PC-3 (cell line): ENCODE measurements around the gene SON. TPM values are rescaled to one million over a fixed set of nuclear protein-coding genes. Genes with fewer than 3 reads are reported as not detected.

Experiments
- ATAC-seq: fragments of 200-7000 bp; cut with Tn5 transposase; 2 replicates; pipeline ENCODE4 v1.9.1; 2020; ENCODE audit warnings: mild to moderate bottlenecking, moderate library complexity
- BruUV-seq: library from RNA; stranded (reverse); fragments of 400-500 nt; replicated peaks from 2 replicates; lab custom pipeline; 2021; lab: Mats Ljungman, UMichigan
- CTCF ChIA-PET: fragments of 300-600 bp; sonication (Branson Sonifier 250); formaldehyde crosslinking; loops from one replicate; lab custom pipeline; 2022; ENCODE audit warnings: antibody characterized with exemption; lab: Charles Lee
- POLR2A ChIA-PET: fragments of 300-600 bp; sonication (Branson Sonifier 250); formaldehyde crosslinking; loops from one replicate; lab custom pipeline; 2022; ENCODE audit warnings: antibody characterized with exemption; ENCODE audit not compliant: unreplicated experiment; lab: Charles Lee
- DNase-seq: peaks from one replicate; pipeline ENCODE4 v3.0.0-alpha.2; 2015
- H2AFZ ChIP-seq: fragments of 300-600 bp; sonication (generic); 2 replicates; pipeline ENCODE4 v1.6.0; 2016; ENCODE audit warnings: antibody characterized with exemption, low read length
- H3F3A ChIP-seq: fragments of 300-600 bp; sonication (generic); one replicate; pipeline ENCODE4 v1.6.0; 2017; ENCODE audit warnings: antibody characterized with exemption, low read length, control low read depth, mild to moderate bottlenecking; ENCODE audit not compliant: unreplicated experiment
- H3K27ac ChIP-seq: fragments of 300-600 bp; sonication (generic); 2 replicates; pipeline ENCODE4 v1.5.1; 2016; ENCODE audit warnings: mild to moderate bottlenecking, low read length
- H3K27me3 ChIP-seq: fragments of 300-600 bp; sonication (generic); 2 replicates; pipeline ENCODE4 v1.6.1; 2016; ENCODE audit warnings: low read length, mixed read lengths
- H3K36me3 ChIP-seq: fragments of 300-600 bp; sonication (generic); 2 replicates; pipeline ENCODE4 v1.6.1; 2016; ENCODE audit warnings: low read depth, mixed run types, low read length, mixed read lengths
- H3K4me1 ChIP-seq: fragments of 300-600 bp; sonication (generic); 2 replicates; pipeline ENCODE4 v1.5.1; 2016; ENCODE audit warnings: low read length; ENCODE audit not compliant: insufficient read depth
- H3K4me2 ChIP-seq: fragments of 300-600 bp; sonication (generic); 2 replicates; pipeline ENCODE4 v1.6.0; 2016; ENCODE audit warnings: low read length
- H3K4me3 ChIP-seq: fragments of 300-600 bp; sonication (generic); 2 replicates; pipeline ENCODE4 v1.5.1; 2016; ENCODE audit warnings: mild to moderate bottlenecking, low read length, mixed read lengths
- H3K79me2 ChIP-seq: fragments of 300-600 bp; sonication (generic); 2 replicates; pipeline ENCODE4 v1.6.1; 2017; ENCODE audit warnings: low read length, mixed read lengths
- H3K9ac ChIP-seq: fragments of 300-600 bp; sonication (generic); 2 replicates; pipeline ENCODE4 v1.6.0; 2016; ENCODE audit warnings: mild to moderate bottlenecking, low read length
- H3K9me2 ChIP-seq: fragments of 300-600 bp; sonication (generic); replicated peaks from 2 replicates; pipeline ENCODE4 v1.6.1; 2016; ENCODE audit warnings: mixed run types, low read length, mixed read lengths
- H3K9me3 ChIP-seq: fragments of 300-600 bp; sonication (generic); 2 replicates; pipeline ENCODE4 v1.6.1; 2016; ENCODE audit warnings: low read length, mixed read lengths
- H4K20me1 ChIP-seq: fragments of 300-600 bp; sonication (generic); 2 replicates; pipeline ENCODE4 v1.6.1; 2016; ENCODE audit warnings: low read length, mixed read lengths
- EZH2 ChIP-seq: fragments of 300-600 bp; sonication (generic); IDR thresholded peaks from one replicate; pipeline ENCODE4 v1.6.1; 2017; ENCODE audit warnings: antibody characterized with exemption, mild to moderate bottlenecking, low read length; ENCODE audit not compliant: unreplicated experiment
- EZH2phosphoT487 ChIP-seq: fragments of 300-600 bp; sonication (generic); IDR thresholded peaks from 2 replicates; pipeline ENCODE4 v1.6.1; 2018; ENCODE audit warnings: mild to moderate bottlenecking, antibody characterized with exemption, low read length, borderline replicate concordance
- intact Hi-C: fragments of 100-400 bp; cut with micrococcal nuclease; formaldehyde crosslinking; loops from 2 replicates; pipeline ENCODE4 v1.9.0; 2023
- total RNA-seq: library from RNA; depleted of rRNA; stranded (reverse); fragments of >200 nt; gene quantifications from 2 replicates; pipeline ENCODE4 v1.2.3, GENCODE V29; 2014
- TF ChIP-seq, protein P1 (sequence below): fragments of 300-600 bp; sonication (generic); conservative IDR thresholded peaks from 2 replicates; pipeline ENCODE4 v1.5.1; 2017; ENCODE audit warnings: antibody characterized with exemption, low read depth, mild to moderate bottlenecking, low read length

SON gene
- total RNA-seq, 1 experiment from 2014 or later = 373 TPM

DNA sequence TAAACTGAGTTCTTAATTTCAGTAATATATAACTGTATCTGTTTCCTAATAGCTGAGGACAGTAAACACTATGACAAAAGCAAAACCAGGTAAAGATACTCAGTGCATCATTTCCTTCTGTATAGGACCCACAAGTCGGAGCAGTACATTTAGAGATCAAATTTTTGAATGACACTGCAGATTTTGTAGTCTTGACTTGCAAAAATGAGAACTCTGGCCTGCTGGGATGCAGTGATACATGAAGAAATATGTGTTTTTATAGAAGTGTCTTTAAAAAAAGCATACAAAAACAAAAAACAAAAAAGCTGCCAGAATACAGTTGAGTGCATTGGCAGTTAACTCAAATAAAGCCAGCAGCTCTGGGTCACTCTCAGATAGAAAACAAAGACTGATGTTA is 19.9 kb upstream of the SON start:
- no peak overlapping the region for H3K4me2 ChIP-seq
- H2AFZ ChIP-seq = no peak overlapping the region
- ChIA-PET CTCF (no interaction called here), POLR2A (no interaction called here)
- no TSS peak for BruUV-seq
- no peaks in the 10 kb centered on the region for H4K20me1 ChIP-seq
- TF ChIP-seq, protein P1, sequence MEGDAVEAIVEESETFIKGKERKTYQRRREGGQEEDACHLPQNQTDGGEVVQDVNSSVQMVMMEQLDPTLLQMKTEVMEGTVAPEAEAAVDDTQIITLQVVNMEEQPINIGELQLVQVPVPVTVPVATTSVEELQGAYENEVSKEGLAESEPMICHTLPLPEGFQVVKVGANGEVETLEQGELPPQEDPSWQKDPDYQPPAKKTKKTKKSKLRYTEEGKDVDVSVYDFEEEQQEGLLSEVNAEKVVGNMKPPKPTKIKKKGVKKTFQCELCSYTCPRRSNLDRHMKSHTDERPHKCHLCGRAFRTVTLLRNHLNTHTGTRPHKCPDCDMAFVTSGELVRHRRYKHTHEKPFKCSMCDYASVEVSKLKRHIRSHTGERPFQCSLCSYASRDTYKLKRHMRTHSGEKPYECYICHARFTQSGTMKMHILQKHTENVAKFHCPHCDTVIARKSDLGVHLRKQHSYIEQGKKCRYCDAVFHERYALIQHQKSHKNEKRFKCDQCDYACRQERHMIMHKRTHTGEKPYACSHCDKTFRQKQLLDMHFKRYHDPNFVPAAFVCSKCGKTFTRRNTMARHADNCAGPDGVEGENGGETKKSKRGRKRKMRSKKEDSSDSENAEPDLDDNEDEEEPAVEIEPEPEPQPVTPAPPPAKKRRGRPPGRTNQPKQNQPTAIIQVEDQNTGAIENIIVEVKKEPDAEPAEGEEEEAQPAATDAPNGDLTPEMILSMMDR = no peak
- TF ChIP-seq EZH2phosphoT487 = no peak
- TF ChIP-seq EZH2 = no peak
- no peak for ATAC-seq
- H3K9ac ChIP-seq = no peak overlapping the region
- H3K27me3 ChIP-seq = no peaks in the 10 kb centered on the region
- no peaks in the 10 kb centered on the region for H3K9me3 ChIP-seq
- intact Hi-C loops = no loop called here
- no peak overlapping the region for H3K27ac ChIP-seq
- no peaks in the 10 kb centered on the region for H3F3A ChIP-seq
- no peaks in the 10 kb centered on the region for H3K4me1 ChIP-seq
- no peaks in the 10 kb centered on the region for H3K9me2 ChIP-seq
- H3K79me2 ChIP-seq = no peaks in the 10 kb centered on the region
- H3K4me3 ChIP-seq = no peak overlapping the region
- peaks cover 55% of the 10 kb centered on the region for H3K36me3 ChIP-seq
- DNase-seq = no peak

DNA sequence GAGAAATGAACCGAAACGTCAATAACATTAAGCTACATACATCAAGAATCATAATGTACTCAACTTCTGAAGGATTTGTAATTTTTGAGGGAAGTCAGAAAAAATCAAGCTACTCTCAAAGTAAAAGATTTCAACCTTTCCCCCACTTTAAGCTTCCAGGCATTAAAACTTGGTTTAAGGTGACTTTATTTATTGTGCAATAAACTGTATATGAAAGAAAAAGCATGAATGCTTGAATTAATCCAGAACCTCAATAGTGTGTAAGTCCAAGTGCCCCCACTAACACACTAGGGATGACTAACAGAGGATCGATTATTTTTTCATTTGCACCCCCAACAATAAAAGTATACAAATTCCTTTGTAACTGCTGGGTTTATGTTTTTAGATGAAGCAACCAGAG is 11.8 kb upstream of the SON start:
- peaks cover 80% of the 10 kb centered on the region for H3K36me3 ChIP-seq
- ChIA-PET CTCF (no interaction called here), POLR2A (no interaction called here)
- DNase-seq = no peak
- no peaks in the 10 kb centered on the region for H3K9me3 ChIP-seq
- no peak overlapping the region for H3K27ac ChIP-seq
- no peaks in the 10 kb centered on the region for H3F3A ChIP-seq
- H4K20me1 ChIP-seq = no peaks in the 10 kb centered on the region
- no peak overlapping the region for H2AFZ ChIP-seq
- H3K27me3 ChIP-seq = no peaks in the 10 kb centered on the region
- H3K4me2 ChIP-seq = no peak overlapping the region
- BruUV-seq = no TSS peak
- TF ChIP-seq EZH2phosphoT487 (no peak), EZH2 (no peak)
- TF ChIP-seq, protein P1 = no peak
- no peak overlapping the region for H3K4me3 ChIP-seq
- intact Hi-C loops = no loop called here
- H3K4me1 ChIP-seq = no peaks in the 10 kb centered on the region
- ATAC-seq = no peak
- no peaks in the 10 kb centered on the region for H3K79me2 ChIP-seq
- no peaks in the 10 kb centered on the region for H3K9me2 ChIP-seq
- no peak overlapping the region for H3K9ac ChIP-seq

DNA sequence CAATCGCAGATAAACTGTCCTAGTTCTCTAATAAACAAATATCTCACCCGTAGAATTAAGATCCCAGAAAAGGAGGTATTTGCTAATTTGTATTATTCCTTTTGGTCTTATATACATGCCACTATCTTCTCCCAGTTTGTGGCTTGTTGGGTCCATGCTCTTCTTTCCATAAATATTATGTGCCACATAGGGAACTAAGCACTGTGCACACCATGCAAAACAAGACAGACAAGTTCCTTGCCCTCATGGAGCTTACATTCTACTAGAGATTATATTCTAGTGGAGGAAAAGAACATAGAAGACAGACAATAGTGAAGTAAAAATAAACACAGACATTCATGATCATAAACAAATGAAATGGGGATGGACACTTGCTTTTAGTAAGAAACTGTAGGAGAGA is 5.6 kb upstream of the SON start:
- ATAC-seq (no peak), DNase-seq (no peak)
- BruUV-seq = no TSS peak
- Histone ChIP-seq H2AFZ (no peak overlapping the region), H3F3A (no peaks in the 10 kb centered on the region), H3K9ac (no peak overlapping the region), H3K9me3 (no peaks in the 10 kb centered on the region), H3K36me3 (peaks cover 55% of the 10 kb centered on the region), H3K4me3 (no peak overlapping the region), H3K4me2 (no peak overlapping the region), H3K27me3 (no peaks in the 10 kb centered on the region), H3K4me1 (peaks cover 13% of the 10 kb centered on the region), H3K27ac (no peak overlapping the region), H4K20me1 (0 out of 2 replicates have a peak, but pooled peaks cover 6% of the 10 kb centered on the region), H3K79me2 (peaks cover 55% of the 10 kb centered on the region), H3K9me2 (no peaks in the 10 kb centered on the region)
- POLR2A ChIA-PET = no interaction called here
- TF ChIP-seq EZH2 = no peak
- no peak for TF ChIP-seq EZH2phosphoT487
- CTCF ChIA-PET = no interaction called here
- intact Hi-C loops = no loop called here
